Measurements from ENCODE around the gene AGPAT3. TPM values are rescaled to one million over a fixed set of nuclear protein-coding genes. Genes with fewer than 3 reads are reported as not detected.

AGPAT3 gene
- total and polyA plus RNA-seq, 8 donors, result 13.6 to 49.6 (median 31.4) TPM

DNA sequence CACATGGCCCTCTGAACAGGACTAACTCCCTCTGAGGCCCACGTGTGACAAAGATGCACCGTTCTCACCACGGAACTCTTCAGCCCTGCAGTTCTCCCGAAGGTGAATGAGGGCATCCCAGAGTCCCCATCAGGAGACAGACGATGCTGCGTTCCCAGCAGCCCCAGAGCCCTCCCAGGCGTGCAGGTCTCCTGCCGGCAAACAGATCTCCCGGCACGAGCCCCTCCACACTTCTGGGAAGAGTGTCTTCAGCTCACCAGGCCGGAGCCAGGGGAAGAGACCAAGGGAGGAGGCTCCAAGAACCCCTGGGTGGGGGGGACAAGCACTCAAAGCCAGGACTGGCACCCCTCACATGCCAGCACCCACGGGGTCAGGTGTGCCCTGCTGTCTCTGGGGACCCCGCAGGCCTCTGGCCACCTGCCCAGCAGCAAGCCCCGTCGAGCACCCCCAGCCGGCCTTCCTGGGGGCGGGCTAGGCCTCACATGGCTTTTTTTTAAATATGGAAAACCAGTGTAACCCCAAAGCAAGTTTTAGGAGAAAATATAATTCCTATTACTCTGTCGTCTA, 102.0 kb downstream of the AGPAT3 start:
- peaks cover 0 to 32% (median 14%) of the 10 kb centered on the region in 3 donors for H3K36me3 ChIP-seq
- no peaks in the 10 kb centered on the region for H3K4me1 ChIP-seq
- no peaks in the 10 kb centered on the region for H3K9me3 ChIP-seq
- ATAC-seq (no peak), FAIRE-seq (no peak), DNase-seq (no peak)
- intact Hi-C loops (cut with DNase I), result loop anchor here in 1 of 3 donors (10.0 kb wide), 1 partner anchor 102 kb away; the partner anchor contains the start of gene AGPAT3
- no peak overlapping the region for H3K27ac ChIP-seq
- no peaks in the 10 kb centered on the region for H3K27me3 ChIP-seq
- WGBS, 2 donors, result 89% methylated on average over 18 of the region's 18 CpGs
- TF ChIP-seq, protein P1, sequence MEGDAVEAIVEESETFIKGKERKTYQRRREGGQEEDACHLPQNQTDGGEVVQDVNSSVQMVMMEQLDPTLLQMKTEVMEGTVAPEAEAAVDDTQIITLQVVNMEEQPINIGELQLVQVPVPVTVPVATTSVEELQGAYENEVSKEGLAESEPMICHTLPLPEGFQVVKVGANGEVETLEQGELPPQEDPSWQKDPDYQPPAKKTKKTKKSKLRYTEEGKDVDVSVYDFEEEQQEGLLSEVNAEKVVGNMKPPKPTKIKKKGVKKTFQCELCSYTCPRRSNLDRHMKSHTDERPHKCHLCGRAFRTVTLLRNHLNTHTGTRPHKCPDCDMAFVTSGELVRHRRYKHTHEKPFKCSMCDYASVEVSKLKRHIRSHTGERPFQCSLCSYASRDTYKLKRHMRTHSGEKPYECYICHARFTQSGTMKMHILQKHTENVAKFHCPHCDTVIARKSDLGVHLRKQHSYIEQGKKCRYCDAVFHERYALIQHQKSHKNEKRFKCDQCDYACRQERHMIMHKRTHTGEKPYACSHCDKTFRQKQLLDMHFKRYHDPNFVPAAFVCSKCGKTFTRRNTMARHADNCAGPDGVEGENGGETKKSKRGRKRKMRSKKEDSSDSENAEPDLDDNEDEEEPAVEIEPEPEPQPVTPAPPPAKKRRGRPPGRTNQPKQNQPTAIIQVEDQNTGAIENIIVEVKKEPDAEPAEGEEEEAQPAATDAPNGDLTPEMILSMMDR (IDR thresholded peaks at IDR 0.05), result no peak
- no peak overlapping the region for H3K4me3 ChIP-seq

DNA sequence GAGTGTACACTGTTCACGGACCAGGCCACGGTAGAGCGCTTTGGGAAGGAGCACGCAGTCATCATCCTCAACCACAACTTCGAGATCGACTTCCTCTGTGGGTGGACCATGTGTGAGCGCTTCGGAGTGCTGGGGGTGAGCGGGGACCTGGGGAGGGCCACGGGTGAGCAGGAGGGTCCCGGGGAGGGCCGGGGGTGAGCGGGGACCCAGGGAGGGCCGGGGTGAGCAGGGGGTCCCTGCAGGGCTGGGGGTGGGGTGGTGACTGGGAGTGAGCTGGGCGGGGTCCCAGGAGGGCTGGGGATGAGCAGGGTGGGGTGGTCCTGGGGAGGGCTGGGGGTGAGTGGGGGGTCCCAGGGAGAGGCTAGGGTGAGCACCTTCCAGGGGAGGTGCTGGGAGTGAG, 103.0 kb downstream of the AGPAT3 start:
- no peak for FAIRE-seq
- peaks cover 0 to 35% (median 14%) of the 10 kb centered on the region in 3 donors for H3K36me3 ChIP-seq
- no peak for DNase-seq
- TF ChIP-seq, protein P1 (IDR thresholded peaks at IDR 0.05), result no peak
- no peaks in the 10 kb centered on the region for H3K9me3 ChIP-seq
- no peaks in the 10 kb centered on the region for H3K27me3 ChIP-seq
- no peak for ATAC-seq
- no peak overlapping the region for H3K27ac ChIP-seq
- intact Hi-C loops (cut with DNase I), result loop anchor here in 1 of 3 donors (10.0 kb wide), 1 partner anchor 103 kb away; the partner anchor contains the start of gene AGPAT3
- no peak overlapping the region for H3K4me3 ChIP-seq
- 93 to 96% methylated on average over 9 to 15 of the region's 15 CpGs for WGBS, 2 donors
- no peaks in the 10 kb centered on the region for H3K4me1 ChIP-seq

DNA sequence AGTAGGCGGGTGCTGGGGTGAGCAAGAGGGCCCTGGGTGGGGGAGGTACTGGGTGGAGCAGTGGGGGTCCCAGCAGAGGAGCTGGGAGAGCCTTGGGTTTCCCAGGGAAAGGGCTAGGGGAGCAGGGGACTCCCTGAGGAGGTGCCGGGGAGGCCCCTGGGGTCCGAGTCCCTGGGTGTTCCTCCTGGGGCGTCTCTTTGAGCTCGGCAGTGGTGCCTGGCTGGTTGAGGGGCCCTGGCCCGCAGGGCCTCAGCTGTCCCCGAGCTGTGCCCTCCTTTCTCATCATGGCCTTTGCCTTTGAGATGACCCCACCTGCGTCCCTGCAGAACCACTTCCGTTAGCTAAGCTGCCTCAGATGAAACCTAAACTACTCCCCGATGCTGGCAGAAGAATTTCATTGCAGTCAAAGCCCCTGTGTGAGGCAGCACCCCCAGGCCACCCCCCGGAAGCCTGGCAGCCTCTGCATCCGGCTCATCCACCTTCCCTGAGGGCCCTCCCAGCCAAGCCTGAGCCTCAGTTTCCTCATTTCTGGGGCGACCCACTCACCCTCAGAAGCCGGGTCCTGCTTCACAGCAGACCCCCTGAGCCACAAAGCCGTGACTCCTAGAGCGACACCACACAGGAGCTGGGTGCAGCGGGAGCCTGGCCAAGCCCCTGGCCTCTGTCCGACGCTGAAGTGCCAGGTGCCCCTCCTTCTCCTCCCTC, 103.5 kb downstream of the AGPAT3 start:
- H3K9me3 ChIP-seq, result no peaks in the 10 kb centered on the region
- H3K27ac ChIP-seq, result no peak overlapping the region
- 93 to 94% methylated on average over 18 to 19 of the region's 19 CpGs for WGBS, 2 donors
- no peaks in the 10 kb centered on the region for H3K27me3 ChIP-seq
- H3K4me3 ChIP-seq, result no peak overlapping the region
- TF ChIP-seq, protein P1 (IDR thresholded peaks at IDR 0.05), result no peak
- no peaks in the 10 kb centered on the region for H3K4me1 ChIP-seq
- ATAC-seq (no peak), DNase-seq (no peak), FAIRE-seq (no peak)
- intact Hi-C loops (cut with DNase I), result loop anchor here in 1 of 3 donors (10.0 kb wide), 1 partner anchor 104 kb away; the partner anchor contains the start of gene AGPAT3
- H3K36me3 ChIP-seq, result peaks cover 0 to 35% (median 14%) of the 10 kb centered on the region in 3 donors

DNA sequence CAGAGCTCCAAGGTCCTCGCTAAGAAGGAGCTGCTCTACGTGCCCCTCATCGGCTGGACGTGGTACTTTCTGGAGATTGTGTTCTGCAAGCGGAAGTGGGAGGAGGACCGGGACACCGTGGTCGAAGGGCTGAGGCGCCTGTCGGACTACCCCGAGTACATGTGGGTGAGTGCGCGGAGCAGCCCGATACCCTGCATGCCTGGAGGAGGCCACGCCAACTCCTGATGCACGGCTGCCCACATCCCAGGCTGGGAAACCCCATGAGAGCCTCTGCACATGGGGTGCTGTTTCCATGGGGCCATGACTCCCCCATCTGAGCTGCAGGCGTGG, 104.1 kb downstream of the AGPAT3 start:
- DNase-seq (peak in 1 of 6 donors; percentile 64), ATAC-seq (no peak), FAIRE-seq (no peak)
- Histone ChIP-seq H3K4me3 (no peak overlapping the region), H3K4me1 (no peaks in the 10 kb centered on the region), H3K9me3 (no peaks in the 10 kb centered on the region), H3K27ac (no peak overlapping the region), H3K36me3 (peaks cover 0 to 35% (median 14%) of the 10 kb centered on the region in 3 donors), H3K27me3 (no peaks in the 10 kb centered on the region)
- 96 to 99% methylated on average over 17 of the region's 17 CpGs for WGBS, 2 donors
- intact Hi-C loops (cut with DNase I), result loop anchor here in 1 of 3 donors (10.0 kb wide), 1 partner anchor 104 kb away; the partner anchor contains the start of gene AGPAT3
- TF ChIP-seq, protein P1 (IDR thresholded peaks at IDR 0.05), result no peak

DNA sequence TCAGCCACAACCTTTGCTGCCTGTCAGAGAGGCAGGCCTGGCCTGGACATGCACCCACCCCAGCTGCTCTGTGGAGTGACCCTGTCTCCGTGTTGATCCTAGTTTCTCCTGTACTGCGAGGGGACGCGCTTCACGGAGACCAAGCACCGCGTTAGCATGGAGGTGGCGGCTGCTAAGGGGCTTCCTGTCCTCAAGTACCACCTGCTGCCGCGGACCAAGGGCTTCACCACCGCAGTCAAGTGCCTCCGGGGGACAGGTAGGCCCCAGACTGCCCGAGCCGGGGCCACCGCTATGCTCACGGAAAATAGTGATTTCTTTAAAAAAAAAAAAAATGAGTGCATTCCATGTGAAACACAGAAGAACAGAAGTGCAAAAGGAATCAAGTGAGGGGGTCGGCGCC, 105.5 kb downstream of the AGPAT3 start:
- peaks cover 0 to 35% (median 14%) of the 10 kb centered on the region in 3 donors for H3K36me3 ChIP-seq
- DNase-seq (no peak), FAIRE-seq (no peak), ATAC-seq (no peak)
- no peak overlapping the region for H3K27ac ChIP-seq
- H3K4me3 ChIP-seq, result no peak overlapping the region
- TF ChIP-seq, protein P1 (IDR thresholded peaks at IDR 0.05), result no peak
- H3K27me3 ChIP-seq, result no peaks in the 10 kb centered on the region
- 94% methylated on average over 18 of the region's 18 CpGs for WGBS, 2 donors
- intact Hi-C loops (cut with DNase I), result no loop called here
- no peaks in the 10 kb centered on the region for H3K9me3 ChIP-seq
- no peaks in the 10 kb centered on the region for H3K4me1 ChIP-seq

Data from pancreas (tissue), 10 donors.